Urothelium cell line (cell line): Measurements from ENCODE around the gene VIPR2.
"Not testable (repeated sequence)": the region's sequence is repeated elsewhere in the genome, so short reads cannot be mapped to it uniquely, and the experiment has no call there.

Experiments used
- DNase-seq: peaks from one replicate; pipeline ENCODE4 v3.0.0; 2011; ENCODE audit warnings: low spot score, mixed read lengths
- FAIRE-seq: peaks from 2 replicates; lab custom pipeline; 2011; peaks lifted over from hg19 to GRCh38; lab: Jason Lieb, UNC

Gene VIPR2

DNA sequence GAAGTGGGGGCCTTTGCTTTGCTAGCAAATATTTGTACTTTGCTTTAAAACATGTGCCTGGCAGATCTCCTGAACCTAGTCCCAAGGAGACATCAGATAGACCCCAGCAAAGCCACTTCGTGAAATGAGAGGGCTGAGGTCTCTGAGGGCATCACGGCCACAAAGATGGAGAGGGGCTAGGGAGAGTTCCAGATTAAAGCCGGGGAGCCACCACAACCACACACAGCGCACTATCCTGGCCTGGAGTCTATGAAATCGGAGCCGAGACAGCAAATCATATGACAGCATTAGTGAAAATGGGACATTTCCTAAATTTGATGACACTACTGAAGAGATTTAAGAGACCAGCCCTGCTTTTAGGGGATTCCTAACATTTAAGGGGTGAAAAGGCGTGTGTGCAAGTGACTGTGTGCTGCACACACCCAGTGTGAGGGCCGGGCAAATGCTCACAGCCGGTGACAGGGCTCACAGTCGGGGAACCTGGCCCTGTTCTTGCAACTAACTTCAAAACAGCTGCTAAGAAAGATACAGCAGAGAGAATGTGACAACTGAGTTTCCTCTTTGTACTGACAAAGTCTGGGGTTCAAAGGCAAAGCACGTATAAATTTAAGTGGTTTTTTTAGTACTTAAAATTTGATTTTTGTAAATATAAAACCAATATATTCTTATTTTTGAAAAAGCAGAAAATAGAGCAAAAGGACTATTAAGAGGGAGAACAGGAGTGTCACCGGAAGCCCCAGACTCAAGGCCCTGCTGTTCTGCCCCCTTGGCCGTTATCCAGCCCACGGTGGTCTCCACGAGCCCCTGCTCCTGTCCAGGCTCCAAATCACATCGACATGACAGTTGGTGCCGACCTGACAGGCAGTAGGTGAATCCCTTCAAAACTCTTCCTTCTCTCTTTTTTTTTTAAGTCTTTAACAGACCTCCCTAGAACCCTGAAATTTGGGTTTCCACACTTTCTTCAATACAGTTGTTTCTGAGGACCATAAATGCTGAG lies 49.5 kb downstream of the VIPR2 start:
- FAIRE-seq, result no peak

DNA sequence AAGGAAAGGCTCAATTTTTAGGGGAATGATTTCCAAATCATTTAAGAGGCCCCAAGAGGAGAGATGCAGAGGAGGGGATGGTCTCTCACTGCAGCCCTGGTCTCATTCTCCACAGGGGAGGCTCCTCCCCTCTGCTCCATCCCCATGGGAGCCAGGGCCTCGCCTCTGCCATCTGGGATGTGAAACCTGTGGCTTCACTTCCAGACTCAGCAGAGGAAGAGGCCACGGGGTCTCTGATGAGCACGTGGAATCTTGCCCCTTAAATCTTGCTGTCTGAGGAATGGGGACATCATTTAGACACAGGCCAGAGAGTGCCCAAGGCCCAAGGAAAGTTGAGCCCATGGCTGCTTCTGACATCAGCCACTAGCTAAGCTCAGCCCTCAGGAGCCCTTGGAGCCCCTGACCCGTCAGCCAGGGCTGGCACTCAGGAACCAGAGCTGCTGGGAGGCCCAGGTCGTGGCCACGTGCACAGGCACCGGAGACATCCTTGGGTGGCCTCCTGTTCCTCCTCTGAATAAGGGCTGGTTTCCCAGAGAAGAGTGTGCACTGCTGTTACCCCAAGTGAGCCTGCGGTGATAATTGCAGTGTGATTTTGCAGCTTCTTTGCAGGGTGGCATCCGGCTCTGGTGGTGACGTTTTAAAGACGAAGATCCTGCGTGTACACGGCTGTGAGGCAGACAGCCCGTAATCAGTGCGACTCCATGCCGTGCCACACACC lies 50.5 kb downstream of the VIPR2 start:
- DNase-seq (no peak), FAIRE-seq (no peak)

More for the DNA sequence above, 49.5 kb downstream of the VIPR2 start:
- DNase-seq, result no peak

DNA sequence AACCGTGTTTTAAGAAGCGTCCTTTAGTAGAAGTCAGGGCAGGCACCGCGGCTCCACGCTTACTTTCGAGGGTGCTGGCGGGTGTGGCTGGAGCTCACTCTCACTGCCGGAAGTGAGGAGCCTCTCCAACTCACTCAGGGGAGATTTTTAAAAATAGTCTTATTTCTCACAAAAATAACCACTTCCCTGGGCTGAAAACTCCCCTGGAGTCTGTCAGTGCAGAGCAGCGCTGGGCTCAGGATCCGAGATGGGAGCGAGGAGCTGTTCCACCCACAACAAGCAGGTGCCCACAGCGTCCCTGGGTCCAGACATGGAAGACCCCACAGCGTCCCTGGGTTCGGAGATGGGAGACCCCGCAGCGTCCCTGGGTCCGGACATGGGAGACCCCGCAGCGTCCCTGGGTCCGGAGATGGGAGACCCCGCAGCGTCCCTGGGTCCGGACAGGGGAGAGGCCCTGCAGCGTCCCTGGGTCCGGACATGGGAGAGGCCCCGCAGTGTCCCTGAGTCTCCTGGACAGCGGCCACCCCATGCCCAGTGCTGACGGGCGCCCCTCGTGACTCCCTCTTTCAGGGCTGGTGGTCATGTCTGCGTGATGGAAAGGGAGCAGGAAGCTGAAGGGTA lies 51.2 kb downstream of the VIPR2 start:
- FAIRE-seq, result no peak
- no peak for DNase-seq

DNA sequence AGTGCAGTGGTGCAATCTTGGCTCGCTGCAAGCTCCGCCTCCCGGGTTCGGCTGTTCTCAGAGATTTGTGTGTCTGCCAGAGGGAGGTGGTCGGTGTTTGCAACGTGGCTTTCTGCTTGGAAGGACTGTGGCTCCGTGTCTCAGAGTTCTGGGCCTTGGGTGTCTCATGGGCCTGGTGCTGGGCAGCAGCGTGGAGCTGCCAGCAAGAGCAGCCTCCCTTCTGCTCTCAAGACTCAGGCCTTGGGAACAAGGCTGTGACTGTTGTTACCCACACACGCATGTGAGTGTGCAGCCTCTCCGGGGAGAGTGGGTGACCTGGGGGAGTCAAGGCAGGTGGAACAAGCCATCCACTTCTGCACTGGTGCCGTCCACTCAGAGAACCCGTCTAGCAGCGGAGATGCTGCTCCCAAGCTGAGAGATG lies 52.0 kb downstream of the VIPR2 start:
- no peak for FAIRE-seq
- no peak for DNase-seq

DNA sequence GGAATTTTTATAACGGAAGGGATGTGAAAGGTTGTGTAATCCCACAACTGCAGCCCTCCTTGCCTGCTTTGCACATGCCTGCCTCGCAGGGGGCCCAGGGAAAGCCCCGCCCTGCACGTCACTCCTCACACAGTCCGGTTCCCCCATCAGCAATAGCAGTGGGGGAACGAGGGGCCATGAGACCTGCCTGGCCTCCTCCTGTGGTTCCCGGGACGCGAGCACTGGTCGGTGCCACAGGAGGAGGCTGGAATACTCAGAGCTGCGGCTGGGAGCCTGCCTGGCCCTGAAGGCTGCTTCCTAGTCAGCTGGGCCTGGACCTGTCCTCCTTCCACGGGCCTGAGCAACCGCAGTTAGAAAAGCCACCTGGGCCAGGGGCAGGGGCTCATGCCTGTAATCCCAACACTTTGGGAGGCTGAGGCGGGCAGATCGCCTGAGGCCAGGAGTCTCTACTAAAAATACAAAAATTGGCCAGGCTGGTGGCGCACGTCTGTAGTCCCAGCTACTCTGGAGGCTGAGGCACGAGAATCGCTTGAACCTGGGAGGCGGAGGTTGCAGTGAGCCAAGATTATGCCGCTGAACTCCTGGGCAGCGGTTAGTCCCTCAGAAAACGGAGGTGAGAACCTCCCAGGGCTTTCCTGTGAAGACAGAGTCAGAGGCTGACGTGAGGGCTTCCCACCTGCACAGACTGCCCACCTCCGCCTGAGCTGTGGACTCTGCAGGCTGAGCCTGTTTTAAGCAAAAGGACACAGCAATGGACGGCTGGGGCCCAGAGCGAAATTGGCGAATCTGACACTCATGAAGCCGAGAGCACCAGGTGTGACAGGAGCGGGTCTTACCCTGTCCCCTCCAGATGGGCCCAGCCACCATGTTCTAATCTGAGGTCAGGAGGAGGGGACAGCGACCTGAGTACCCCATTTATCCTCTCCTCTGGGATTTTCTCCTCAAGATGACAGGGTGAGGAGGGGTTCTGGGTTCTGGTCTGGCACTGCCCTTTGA lies 52.9 kb downstream of the VIPR2 start:
- no peak for FAIRE-seq
- DNase-seq, result no peak

DNA sequence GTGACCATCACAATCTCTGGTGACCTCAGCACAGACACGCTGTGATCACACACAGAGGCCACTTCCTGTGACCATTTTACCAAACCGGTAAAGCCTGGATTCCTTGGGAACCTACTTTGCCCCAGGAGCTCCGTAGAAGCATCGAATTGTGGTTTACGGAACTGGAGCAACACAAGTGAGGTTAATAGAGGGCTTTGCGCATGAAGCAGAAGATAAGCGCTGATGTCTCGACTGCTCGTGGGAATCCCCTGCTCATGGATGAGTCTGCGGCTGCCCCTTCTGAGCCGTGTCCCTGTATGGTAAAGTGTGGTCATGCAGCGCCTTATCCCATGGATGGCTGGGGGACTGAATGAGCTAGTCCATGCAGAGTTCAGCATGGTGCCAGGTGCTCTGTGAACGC lies 53.6 kb downstream of the VIPR2 start:
- no peak for DNase-seq
- FAIRE-seq, result no peak

DNA sequence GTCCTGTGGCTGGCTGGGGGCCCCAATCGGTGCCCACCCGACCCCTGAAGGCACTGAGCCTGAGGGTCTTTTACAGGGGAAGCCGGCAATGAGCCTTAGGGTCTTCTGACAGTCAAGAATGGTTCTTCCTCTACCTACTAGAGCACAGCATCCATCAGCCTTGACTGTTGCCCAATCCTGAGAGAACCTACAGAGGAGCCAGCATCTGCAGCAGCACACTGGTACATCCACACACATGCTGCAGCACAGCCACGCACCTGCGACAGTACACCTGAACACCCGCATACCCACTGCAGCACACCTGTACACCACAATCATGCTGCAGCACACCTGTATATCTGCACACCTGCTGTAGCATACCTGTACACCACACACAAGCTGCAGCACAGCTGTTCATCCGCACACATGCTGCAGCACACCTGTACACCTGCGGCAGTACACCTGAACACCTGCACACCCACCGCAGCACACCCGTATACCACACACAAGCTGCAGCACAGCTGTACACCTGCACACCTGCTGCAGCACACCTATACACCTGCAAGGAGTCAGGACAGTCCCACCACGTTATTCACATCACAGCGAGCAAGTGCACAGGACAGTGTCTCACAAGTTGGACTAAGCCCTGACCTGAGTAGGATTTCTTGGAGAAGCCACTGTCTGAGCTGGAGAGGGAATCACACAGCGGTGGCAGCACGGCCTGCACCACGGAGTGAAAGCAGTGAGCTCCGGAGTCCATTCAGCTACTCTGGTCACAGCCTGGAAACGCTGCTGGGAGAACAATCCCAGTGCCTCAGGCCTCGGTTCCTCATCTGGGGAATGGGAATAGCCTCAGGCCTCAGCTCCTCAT lies 56.4 kb downstream of the VIPR2 start:
- DNase-seq, result no peak
- FAIRE-seq, result no peak

DNA sequence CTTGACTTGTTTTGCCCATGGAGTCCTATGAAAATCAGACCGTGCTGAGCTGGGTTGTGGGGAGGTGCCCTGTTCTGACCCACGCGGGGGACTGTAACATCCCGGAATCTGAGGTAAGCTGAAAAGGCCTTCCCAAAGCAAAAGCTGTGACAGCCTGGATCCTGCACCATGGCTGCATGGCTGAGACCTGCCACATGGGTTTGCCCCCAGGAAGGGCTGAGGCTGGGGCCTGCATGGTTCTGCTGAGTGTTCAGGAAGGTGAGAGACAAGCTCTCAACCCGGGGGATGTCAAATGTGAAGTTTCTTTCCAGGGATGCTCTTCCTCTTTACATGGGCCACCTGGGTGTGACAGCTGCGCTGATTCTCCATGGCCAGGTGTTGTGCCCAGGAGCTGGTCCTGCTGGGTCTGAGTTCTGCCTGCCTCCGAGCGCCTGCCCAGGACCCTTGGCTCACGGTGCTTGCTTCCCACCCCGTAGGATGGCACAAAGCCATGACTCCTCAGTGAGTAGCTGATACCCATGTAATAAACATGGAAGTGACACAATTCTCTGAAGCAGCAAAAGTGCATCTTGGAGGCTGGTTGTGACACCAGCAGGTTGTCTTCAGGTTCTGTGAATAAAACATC lies 58.3 kb downstream of the VIPR2 start:
- FAIRE-seq, result no peak
- no peak for DNase-seq

DNA sequence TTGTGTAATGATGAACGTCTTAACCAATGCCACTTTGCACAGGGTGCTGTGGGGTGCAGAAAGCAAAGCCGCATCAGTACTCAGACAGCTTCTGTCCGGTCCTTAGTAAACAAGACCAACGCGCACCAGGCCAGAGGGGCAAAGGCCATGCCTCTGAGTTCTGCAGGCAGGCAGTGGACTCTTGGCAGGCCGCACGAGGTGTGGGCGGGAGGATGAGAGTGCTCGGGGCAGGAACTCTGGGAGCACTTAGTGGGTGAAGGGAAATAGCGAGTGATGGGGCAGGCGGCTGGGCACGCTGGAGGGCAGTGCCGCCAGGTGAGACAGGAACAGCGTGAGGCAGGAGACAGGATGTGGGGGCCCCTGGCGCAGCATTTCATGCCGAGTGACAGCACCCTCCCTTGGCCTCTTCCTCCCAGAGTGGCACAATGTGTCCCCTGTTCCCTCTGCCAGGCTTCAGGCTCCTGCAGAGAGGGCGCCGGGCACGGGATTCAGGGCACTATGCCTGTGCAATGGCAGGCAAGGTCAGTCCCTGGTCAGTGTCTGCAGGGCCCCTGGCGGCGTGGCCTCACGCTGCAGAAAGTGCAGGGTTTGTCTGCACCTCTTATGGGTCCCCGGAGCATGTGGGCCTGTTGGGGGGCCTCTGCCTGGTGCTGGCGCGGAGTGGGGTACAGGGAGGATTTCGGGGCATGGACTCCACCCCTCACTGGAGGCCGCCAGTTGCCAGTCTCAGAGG lies 60.4 kb downstream of the VIPR2 start:
- no peak for FAIRE-seq
- no peak for DNase-seq

DNA sequence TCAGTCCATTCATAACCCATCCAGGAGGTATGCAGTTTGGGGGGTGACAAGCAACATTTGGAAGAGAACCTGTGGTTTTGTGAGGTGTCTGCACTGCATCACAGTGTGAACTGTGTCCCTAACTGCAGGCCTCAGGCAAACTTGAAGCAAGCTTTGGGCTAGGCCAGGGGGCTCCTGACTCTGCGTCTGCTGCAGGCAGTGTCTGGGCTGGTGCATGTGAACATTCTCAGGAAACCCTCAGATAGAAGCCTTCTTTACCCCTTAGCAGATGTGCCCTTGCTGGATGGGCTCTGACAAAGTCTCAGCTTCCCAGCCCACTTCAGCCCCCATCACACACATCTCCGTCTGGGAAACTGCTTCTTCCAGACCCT lies 61.0 kb downstream of the VIPR2 start:
- no peak for FAIRE-seq
- no peak for DNase-seq

DNA sequence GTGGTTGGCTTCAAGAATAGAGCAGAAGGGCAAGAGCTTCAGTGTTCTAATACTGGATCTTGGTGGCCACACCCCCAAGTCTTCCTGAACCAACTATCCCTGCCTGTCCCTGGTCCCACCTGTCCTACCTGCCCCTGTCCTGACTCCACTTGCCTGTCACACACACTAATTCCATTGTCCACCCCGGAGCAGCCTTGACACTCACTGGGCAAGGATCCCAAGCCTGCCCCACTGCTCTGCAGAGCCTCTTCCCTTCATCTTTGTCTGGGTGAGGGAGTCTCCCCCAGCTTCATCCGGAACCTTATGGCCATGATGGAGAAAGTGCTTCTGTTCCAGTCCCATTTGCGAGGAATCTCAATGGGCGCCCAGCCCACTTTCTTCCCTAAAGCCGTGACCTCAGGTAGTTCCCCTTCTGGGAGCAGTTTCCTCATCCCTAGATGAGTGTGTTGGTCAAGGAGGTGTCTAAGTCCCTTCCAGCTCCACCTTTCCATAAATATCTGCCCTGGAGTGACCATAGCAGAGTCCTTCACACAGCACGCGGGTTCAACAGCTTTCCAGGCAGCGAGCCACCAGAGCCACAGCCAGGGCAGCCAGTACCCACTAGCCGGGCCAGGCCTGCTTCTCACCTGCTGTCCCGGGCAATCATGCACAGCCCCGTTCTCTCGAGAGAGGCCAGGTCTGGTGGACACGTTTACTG lies 61.5 kb downstream of the VIPR2 start:
- FAIRE-seq, result no peak
- no peak for DNase-seq

DNA sequence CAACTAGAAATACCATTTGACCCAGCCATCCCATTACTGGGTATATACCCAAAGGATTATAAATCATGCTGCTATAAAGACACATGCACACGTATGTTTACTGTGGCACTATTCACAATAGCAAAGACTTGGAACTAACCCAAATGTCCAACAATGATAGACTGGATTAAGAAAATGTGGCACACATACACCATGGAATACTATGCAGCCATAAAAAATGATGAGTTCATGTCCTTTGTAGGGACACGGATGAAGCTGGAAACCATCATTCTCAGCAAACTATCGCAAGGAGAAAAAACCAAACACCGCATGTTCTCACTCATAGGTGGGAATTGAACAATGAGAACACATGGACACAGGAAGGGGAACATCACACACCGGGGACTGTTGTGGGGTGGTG lies 62.6 kb downstream of the VIPR2 start:
- DNase-seq, FAIRE-seq: not testable (repeated sequence)

DNA sequence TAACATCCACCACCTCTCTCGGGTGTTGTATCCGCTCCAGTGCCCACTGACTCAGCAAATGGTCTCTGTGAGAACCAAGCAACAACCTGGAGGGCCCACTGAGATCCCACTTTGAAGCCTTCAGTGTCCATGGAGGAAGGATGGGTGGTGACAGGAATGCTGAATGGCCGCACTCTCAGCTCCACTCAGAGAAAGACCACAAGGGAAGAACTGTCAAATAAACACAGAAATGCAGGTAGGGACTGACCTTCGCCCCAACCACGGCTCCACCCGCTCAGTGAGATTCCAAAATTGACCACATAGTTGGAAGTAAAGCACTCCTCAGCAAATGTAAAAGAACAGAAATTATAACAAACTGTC lies 65.8 kb downstream of the VIPR2 start:
- DNase-seq, result no peak
- no peak for FAIRE-seq

DNA sequence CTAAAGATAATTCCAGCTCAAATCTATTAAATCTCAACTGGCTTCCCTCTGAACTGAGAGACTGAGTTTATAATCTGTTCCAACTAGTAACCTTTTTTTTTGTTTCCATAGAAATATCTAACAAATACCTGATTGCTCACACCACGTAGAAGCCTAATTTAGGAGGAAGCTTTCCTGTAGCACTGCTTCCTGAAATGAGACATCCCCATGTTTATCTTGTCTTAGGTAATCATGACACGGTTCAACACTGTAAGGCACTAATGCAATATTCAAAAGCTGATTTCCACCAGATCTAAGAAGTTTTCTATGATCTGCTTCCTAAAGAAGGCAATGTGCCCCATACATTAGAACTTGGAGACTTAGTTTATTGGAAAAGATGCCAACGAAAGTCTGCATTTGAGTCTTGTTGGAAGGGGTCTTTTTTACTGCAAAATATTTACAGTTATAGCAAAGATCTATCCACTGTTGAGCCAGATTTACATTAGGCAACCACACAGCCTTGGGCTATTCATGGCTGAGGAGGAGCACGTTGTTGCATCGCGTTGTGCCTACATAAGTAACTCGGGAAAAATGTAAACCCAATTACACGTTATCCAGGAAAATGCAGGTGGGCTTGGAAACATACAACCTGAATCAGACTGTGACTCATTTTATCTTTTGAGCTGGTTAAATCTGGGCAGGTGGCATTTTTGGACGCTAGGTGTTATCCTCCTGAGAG lies 66.3 kb downstream of the VIPR2 start:
- no peak for DNase-seq
- no peak for FAIRE-seq

DNA sequence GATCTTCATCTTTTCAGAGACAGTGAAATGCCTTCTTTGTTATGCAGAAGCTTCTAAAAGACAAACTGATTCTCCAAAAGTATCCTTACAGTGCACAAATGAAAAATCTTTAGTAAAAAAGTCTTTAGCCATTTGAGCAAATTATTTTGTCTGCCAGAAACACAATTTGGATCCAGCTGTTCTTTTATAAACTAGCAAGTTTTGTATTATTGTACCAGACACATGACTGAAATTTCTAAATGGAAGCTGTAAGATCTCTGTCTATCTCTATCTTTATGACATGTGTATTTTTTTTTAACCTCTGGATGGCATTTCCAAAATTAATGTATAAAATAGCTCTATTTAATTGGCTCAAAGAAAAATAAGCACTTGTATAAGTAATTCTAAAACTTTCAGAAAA lies 68.3 kb downstream of the VIPR2 start:
- FAIRE-seq (no peak), DNase-seq (no peak)

DNA sequence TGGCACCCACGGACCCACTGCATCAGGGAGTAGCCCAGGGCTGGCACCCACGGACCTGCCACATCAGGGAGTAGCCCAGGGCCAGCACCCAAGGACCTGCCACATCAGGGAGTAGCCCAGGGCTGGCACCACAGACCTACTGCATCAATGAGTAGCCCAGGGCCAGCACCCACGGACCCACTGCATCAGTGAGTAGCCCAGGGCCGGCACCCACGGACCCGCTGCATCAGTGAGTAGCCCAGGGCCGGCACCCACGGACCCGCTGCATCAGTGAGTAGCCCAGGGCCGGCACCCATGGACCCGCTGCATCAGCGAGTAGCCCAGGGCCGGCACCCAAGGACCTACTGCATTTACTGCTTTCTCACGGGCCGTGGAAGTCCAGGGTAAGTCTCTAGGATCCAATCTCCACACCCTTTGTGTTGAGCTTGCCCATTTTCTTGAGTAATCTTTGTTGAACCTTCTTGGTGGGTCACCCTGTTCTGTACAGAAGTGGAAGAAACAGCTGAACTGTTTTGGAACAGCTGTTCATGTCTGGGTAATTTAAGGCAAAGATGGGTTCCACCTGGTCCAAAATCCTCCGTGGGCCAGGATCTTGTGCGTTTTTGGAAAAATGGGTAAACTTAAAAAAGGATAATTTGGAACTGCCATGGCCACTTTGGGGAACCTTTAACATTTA lies 69.0 kb downstream of the VIPR2 start:
- FAIRE-seq (no peak), DNase-seq (no peak)

DNA sequence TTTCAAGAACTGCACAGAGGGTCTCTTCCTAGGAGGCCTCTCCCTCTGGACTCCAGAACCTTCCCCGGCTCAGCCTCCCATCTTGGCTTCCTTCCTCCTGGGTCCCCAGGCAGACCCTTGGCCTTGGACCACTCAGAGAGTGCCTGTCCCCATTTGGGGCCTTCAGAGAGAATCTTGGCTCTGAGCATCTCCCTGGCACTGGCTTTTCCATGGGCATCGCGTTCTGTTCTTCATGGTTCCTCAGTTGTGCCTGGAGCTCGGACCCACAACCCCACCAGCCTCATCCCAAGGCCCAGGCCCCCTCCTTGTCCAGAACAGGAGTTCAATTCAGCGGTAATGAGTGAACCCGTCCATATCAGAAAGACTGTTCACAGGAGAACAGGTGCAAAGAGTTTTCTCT lies 73.4 kb downstream of the VIPR2 start:
- no peak for FAIRE-seq
- no peak for DNase-seq
